ENCODE measurements around the gene NEK1. TPM values are rescaled to one million over a fixed set of nuclear protein-coding genes. Genes with fewer than 3 reads are reported as not detected.

NEK1 gene
- total and polyA plus RNA-seq, 2 of the 4 experiments (the other 2 are of a cell fraction): 3.3 to 3.9 TPM

DNA sequence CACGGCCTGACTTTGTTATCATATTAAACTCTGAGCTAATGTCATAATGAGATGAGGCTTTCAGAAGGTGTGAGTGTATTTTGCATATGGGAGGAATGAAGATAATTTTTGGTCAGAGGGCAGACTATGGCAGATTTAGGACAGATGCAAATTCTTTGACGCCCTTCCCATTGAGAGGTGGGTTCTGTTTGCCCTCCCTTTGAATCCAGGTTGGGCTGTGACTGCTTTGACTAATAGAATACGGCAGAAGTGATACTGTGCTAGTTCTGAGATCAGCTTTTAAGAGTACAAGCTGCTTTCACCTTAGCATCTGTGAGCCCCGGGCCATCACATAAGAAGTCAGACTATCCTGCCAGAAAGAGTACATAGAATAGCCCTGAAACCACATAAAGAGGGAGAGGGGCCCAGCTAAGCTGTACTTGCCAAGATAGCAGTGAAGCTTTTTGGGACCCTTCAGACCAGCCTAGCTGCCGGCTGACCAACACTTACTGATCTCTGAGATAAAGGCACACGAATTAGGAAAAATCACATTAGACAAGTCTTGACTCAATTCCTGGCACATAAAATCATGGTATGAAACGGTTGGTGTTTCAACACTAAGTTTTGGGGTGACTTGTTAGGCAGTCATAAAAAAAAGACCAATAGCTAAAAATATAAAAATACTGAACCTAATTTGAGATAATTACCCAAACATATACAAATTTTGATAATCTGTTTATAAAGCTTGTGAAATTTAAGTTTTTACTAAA, 174.9 kb downstream of the NEK1 start:
- no peaks in the 10 kb centered on the region for H3K36me3 ChIP-seq (ENCODE audit: control insufficient read depth, insufficient read depth, low read length)

More for the DNA sequence above, 174.9 kb downstream of the NEK1 start:
- no peaks in the 10 kb centered on the region for H3K27me3 ChIP-seq (ENCODE audit: control insufficient read depth, insufficient read depth, low read length)
- H4K8ac ChIP-seq (ENCODE audit: low read depth in 2 of 2, low read length in 2 of 2): no peak overlapping the region
- no peak for ATAC-seq (ENCODE audit: low read depth)
- no peak overlapping the region for H4K91ac ChIP-seq (ENCODE audit: insufficient read depth, low read depth, low read length)
- intact Hi-C loops (cut with micrococcal nuclease): no loop called here
- H3K4ac ChIP-seq (ENCODE audit: low read depth, low read length): no peak overlapping the region
- dilution Hi-C loops (cut with HindIII; ENCODE audit: low sequenced_read_pairs, unreplicated experiment): no loop called here
- TF ChIP-seq CHD1 (IDR thresholded peaks at IDR 0.05; ENCODE audit: low read depth, low read length): no peak
- no peak for TF ChIP-seq RAD21 (IDR thresholded peaks at IDR 0.05; ENCODE audit: low read length)
- TF ChIP-seq MAZ (IDR thresholded peaks at IDR 0.05; ENCODE audit: borderline replicate concordance, low read depth, low read length): no peak
- TF ChIP-seq FOS (IDR thresholded peaks at IDR 0.05; ENCODE audit: low read depth, low read length): no peak
- TF ChIP-seq RFX5 (IDR thresholded peaks at IDR 0.05; ENCODE audit: low read depth, low read length): no peak
- TF ChIP-seq, protein P1, sequence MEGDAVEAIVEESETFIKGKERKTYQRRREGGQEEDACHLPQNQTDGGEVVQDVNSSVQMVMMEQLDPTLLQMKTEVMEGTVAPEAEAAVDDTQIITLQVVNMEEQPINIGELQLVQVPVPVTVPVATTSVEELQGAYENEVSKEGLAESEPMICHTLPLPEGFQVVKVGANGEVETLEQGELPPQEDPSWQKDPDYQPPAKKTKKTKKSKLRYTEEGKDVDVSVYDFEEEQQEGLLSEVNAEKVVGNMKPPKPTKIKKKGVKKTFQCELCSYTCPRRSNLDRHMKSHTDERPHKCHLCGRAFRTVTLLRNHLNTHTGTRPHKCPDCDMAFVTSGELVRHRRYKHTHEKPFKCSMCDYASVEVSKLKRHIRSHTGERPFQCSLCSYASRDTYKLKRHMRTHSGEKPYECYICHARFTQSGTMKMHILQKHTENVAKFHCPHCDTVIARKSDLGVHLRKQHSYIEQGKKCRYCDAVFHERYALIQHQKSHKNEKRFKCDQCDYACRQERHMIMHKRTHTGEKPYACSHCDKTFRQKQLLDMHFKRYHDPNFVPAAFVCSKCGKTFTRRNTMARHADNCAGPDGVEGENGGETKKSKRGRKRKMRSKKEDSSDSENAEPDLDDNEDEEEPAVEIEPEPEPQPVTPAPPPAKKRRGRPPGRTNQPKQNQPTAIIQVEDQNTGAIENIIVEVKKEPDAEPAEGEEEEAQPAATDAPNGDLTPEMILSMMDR (conservative IDR thresholded peaks at IDR 0.05; ENCODE audit: low read depth, low read length): no peak
- no peak for TF ChIP-seq RCOR1 (IDR thresholded peaks at IDR 0.05; ENCODE audit: insufficient replicate concordance, low read length)
- TF ChIP-seq, protein P2, sequence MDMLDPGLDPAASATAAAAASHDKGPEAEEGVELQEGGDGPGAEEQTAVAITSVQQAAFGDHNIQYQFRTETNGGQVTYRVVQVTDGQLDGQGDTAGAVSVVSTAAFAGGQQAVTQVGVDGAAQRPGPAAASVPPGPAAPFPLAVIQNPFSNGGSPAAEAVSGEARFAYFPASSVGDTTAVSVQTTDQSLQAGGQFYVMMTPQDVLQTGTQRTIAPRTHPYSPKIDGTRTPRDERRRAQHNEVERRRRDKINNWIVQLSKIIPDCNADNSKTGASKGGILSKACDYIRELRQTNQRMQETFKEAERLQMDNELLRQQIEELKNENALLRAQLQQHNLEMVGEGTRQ (IDR thresholded peaks at IDR 0.05; ENCODE audit: low read depth, low read length): no peak
- TF ChIP-seq MXI1 (IDR thresholded peaks at IDR 0.05; ENCODE audit: borderline replicate concordance, low read depth, low read length): no peak
- no peak for TF ChIP-seq BHLHE40 (IDR thresholded peaks at IDR 0.05; ENCODE audit: low read depth, low read length)
- H3K9ac ChIP-seq (ENCODE audit: low read depth, low read length): no peak overlapping the region
- no peak overlapping the region for H2BK120ac ChIP-seq (ENCODE audit: low read depth, low read length)
- H3K27ac ChIP-seq (ENCODE audit: insufficient read depth, low read length): no peak overlapping the region
- no peak overlapping the region for H4K5ac ChIP-seq (ENCODE audit: low read depth, low read length)
- DNase-seq: no peak
- no peaks in the 10 kb centered on the region for H3K9me3 ChIP-seq (ENCODE audit: control insufficient read depth, insufficient read depth, low read length)
- in situ Hi-C loops (cut with MboI; ENCODE audit: low sequenced_read_pairs): no loop called here
- WGBS, 2 experiments (ENCODE audit: extremely low coverage in 2 of 2, insufficient read length in 1 of 2): no CpG with 5 or more reads among the region's 7 CpGs
- CTCF ChIA-PET: no interaction called here
- H4K20me1 ChIP-seq (ENCODE audit: insufficient read depth, low read length): no peaks in the 10 kb centered on the region
- no peaks in the 10 kb centered on the region for H3K9me1 ChIP-seq (ENCODE audit: insufficient read depth, low read length)
- peaks cover 3 to 4% of the 10 kb centered on the region in 2 experiments; a peak in 1 of 4 replicates for H3K79me1 ChIP-seq (ENCODE audit: low read depth in 1 of 2, low read length in 2 of 2)
- no peak overlapping the region for H2BK5ac ChIP-seq (ENCODE audit: low read depth, low read length, poor library complexity, severe bottlenecking)
- H2BK15ac ChIP-seq (ENCODE audit: low read depth, low read length): no peak overlapping the region
- H3K4me2 ChIP-seq (ENCODE audit: low read depth, low read length): no peak overlapping the region
- no peak overlapping the region for H3K4me3 ChIP-seq (ENCODE audit: insufficient read depth, low read depth, low read length)
- no peak overlapping the region for H2BK20ac ChIP-seq (ENCODE audit: low read depth, low read length)
- H3K14ac ChIP-seq (replicated peaks; ENCODE audit: low read depth, low read length): no peak overlapping the region
- H3K56ac ChIP-seq (ENCODE audit: extremely low read depth, insufficient read depth, low read length): no peak overlapping the region
- no peak overlapping the region for H2AK9ac ChIP-seq (replicated peaks; ENCODE audit: low read depth, low read length, poor library complexity)
- H2AK5ac ChIP-seq (ENCODE audit: low read depth, low read length): no peak overlapping the region
- H3K4me1 ChIP-seq (ENCODE audit: control insufficient read depth, insufficient read depth, low read length): no peaks in the 10 kb centered on the region
- POLR2A ChIA-PET (ENCODE audit: unreplicated experiment): interaction anchor here (0.6 kb wide), 1 partner anchor 168 kb away, joined by 4 read pairs; no protein-coding TSS in a partner anchor
- BruUV-seq (replicated peaks): no TSS peak
- no peak overlapping the region for H2AFZ ChIP-seq (replicated peaks; ENCODE audit: low read length, poor library complexity)
- H3K18ac ChIP-seq (ENCODE audit: low read depth, low read length): no peak overlapping the region
- no peak overlapping the region for H3K23ac ChIP-seq (ENCODE audit: low read depth, low read length)

Data from IMR-90 (cell line).